A549 (cell line): ENCODE measurements around the gene UNKL. TPM values are rescaled to one million over a fixed set of nuclear protein-coding genes. Genes with fewer than 3 reads are reported as not detected.
A peak's percentile ranks its signal among the peaks of the same experiment; 100 is the strongest.

Experiments
- ATAC-seq, 2 experiments: fragments of 200-7000 bp in 1 of 2; fragments of >200 bp in 1 of 2; cut with Nextera tagmentation in 1 of 2; cut with Tn5 transposase in 1 of 2; 3 replicates each; pipeline versions ENCODE4 v1.8.0 to v1.9.1; 2018 to 2020; ENCODE audit warnings: mild to moderate bottlenecking in 1 of 2, moderate library complexity in 1 of 2
- CTCF ChIA-PET: fragments of 300-600 bp; sonication (Branson Sonifier 250); formaldehyde crosslinking; extraction: SDS; loops from one replicate; lab custom pipeline; 2021; ENCODE audit warnings: antibody characterized with exemption, inconsistent platforms; lab: Yijun Ruan, JAX
- POLR2A ChIA-PET: fragments of 350-600 bp; formaldehyde crosslinking; extraction: SDS; loops from one replicate; lab custom pipeline; 2021; ENCODE audit warnings: antibody characterized with exemption, inconsistent platforms; lab: Yijun Ruan, JAX
- DNase-seq, 2 experiments: peaks; one replicate each; pipeline versions ENCODE4 v3.0.0 to v3.0.0-alpha.2; 2011 to 2016; ENCODE audit warnings: low read depth in 1 of 2, low spot score in 1 of 2
- FAIRE-seq: peaks from 2 replicates; lab custom pipeline; 2011; peaks lifted over from hg19 to GRCh38; lab: Jason Lieb, UNC
- H3K27ac ChIP-seq, 2 experiments: fragments of >200 bp; sonication (Bioruptor Twin); formaldehyde crosslinking; 3 replicates each; pipeline ENCODE4 v1.5.1; 2016 to 2017
- H3K4me1 ChIP-seq: fragments of >200 bp; sonication (Bioruptor Twin); formaldehyde crosslinking; 3 replicates; pipeline ENCODE4 v1.6.1; 2016
- H3K4me2 ChIP-seq: fragments of >200 bp; sonication (Bioruptor Twin); formaldehyde crosslinking; 3 replicates; pipeline ENCODE4 v1.6.1; 2016
- H3K4me3 ChIP-seq: fragments of >200 bp; sonication (Bioruptor Twin); formaldehyde crosslinking; 3 replicates; pipeline ENCODE4 v1.5.1; 2016
- H3K9me3 ChIP-seq: fragments of >200 bp; sonication (Bioruptor Twin); formaldehyde crosslinking; 3 replicates; pipeline ENCODE4 v1.6.1; 2016
- ATOH8 ChIP-seq: fragments of 250-450 bp; sonication (Bioruptor Pico); IDR thresholded peaks from 2 replicates; pipeline ENCODE4 v1.5.0; 2020; ENCODE audit warnings: low read depth, mild to moderate bottlenecking, moderate library complexity
- BCL3 ChIP-seq: fragments of >200 bp; sonication (Bioruptor Twin); formaldehyde crosslinking; IDR thresholded peaks from 3 replicates; pipeline ENCODE4 v1.6.1; 2016
- BHLHE40 ChIP-seq: IDR thresholded peaks from 2 replicates; pipeline ENCODE4 v1.6.1; 2012; ENCODE audit warnings: low read depth, low read length, inconsistent platforms
- CHD4 ChIP-seq: fragments of 200-600 bp; sonication (generic); IDR thresholded peaks from 2 replicates; pipeline ENCODE4 v1.6.1; 2016; ENCODE audit warnings: antibody characterized with exemption, mild to moderate bottlenecking, borderline replicate concordance
- CTCF ChIP-seq: fragments of >200 bp; sonication (Bioruptor Twin); formaldehyde crosslinking; IDR thresholded peaks from 3 replicates; pipeline ENCODE4 v1.5.1; 2016
- E2F6 ChIP-seq: IDR thresholded peaks from 2 replicates; pipeline ENCODE4 v1.6.1; 2012; ENCODE audit warnings: low read depth, borderline replicate concordance
- EHF ChIP-seq: fragments of 250-450 bp; sonication (Bioruptor Pico); IDR thresholded peaks from 2 replicates; pipeline ENCODE4 v1.5.0; 2020; ENCODE audit warnings: mild to moderate bottlenecking
- ELK1 ChIP-seq: fragments of 150-350 bp; IDR thresholded peaks from 2 replicates; pipeline ENCODE4 v1.6.1; 2014; ENCODE audit warnings: low read depth, mild to moderate bottlenecking, low read length
- EP300 ChIP-seq, 2 experiments: fragments of >200 bp; sonication (Bioruptor Twin); formaldehyde crosslinking; IDR thresholded peaks; 2 replicates in 1 of 2; 3 replicates in 1 of 2; pipeline ENCODE4 v1.6.1; 2016 to 2017
- FOSL2 ChIP-seq, 2 experiments: fragments of 450-650 bp in 1 of 2; fragments of >200 bp in 1 of 2; sonication (Bioruptor Twin) in 1 of 2; formaldehyde crosslinking; IDR thresholded peaks; 2 replicates each; pipeline versions ENCODE4 v1.5.0 to v1.6.1; 2016 to 2020; ENCODE audit warnings: mild to moderate bottlenecking in 1 of 2, moderate library complexity in 1 of 2
- GATA3 ChIP-seq: IDR thresholded peaks from 2 replicates; pipeline ENCODE4 v1.6.1; 2012; ENCODE audit warnings: borderline replicate concordance
- HEYL ChIP-seq: fragments of 250-450 bp; sonication (Bioruptor Pico); IDR thresholded peaks from 2 replicates; pipeline ENCODE4 v1.8.0; 2021; ENCODE audit warnings: mild to moderate bottlenecking, moderate library complexity
- HMGXB4 ChIP-seq: fragments of 250-450 bp; sonication (Bioruptor Pico); IDR thresholded peaks from 2 replicates; pipeline ENCODE4 v1.5.0; 2021; ENCODE audit warnings: mild to moderate bottlenecking, moderate library complexity, borderline replicate concordance
- MYC ChIP-seq: IDR thresholded peaks from 2 replicates; pipeline ENCODE4 v1.6.1; 2012; ENCODE audit warnings: mild to moderate bottlenecking, inconsistent platforms, low read length, improper control_type of control experiment, borderline replicate concordance
- NFE2L2 ChIP-seq: fragments of 150-350 bp; conservative IDR thresholded peaks from 2 replicates; pipeline ENCODE4 v1.6.1; 2014; ENCODE audit warnings: low read length
- POLR2A ChIP-seq: IDR thresholded peaks from 2 replicates; pipeline ENCODE4 v1.6.1; 2012; ENCODE audit warnings: mild to moderate bottlenecking, low read length
- RAD21 ChIP-seq, 2 experiments: fragments of >200 bp in 1 of 2; sonication (Bioruptor Twin) in 1 of 2; formaldehyde crosslinking in 1 of 2; IDR thresholded peaks in 1 of 2; conservative IDR thresholded peaks in 1 of 2; 2 replicates in 1 of 2; 3 replicates in 1 of 2; pipeline ENCODE4 v1.6.1; 2012 to 2018; ENCODE audit warnings: inconsistent platforms in 1 of 2
- RARB ChIP-seq: fragments of 250-450 bp; sonication (Bioruptor Pico); IDR thresholded peaks from 2 replicates; pipeline ENCODE4 v1.8.0; 2021; ENCODE audit warnings: mild to moderate bottlenecking, moderate library complexity
- USF2 ChIP-seq: fragments of 450-650 bp; IDR thresholded peaks from 2 replicates; pipeline ENCODE4 v1.6.1; 2014; ENCODE audit warnings: antibody characterized with exemption
- ZFP36 ChIP-seq: fragments of 450-650 bp; IDR thresholded peaks from 2 replicates; pipeline ENCODE4 v1.6.1; 2014; ENCODE audit warnings: borderline replicate concordance; ENCODE audit not compliant: partially characterized antibody
- ZNF302 ChIP-seq: fragments of 250-450 bp; sonication (Bioruptor Pico); IDR thresholded peaks from 2 replicates; pipeline ENCODE4 v1.9.0; 2021; ENCODE audit warnings: inconsistent platforms, mild to moderate bottlenecking, moderate library complexity
- WGBS: methylation state at CpG from one replicate; pipeline ENCODE4 v1.1.6; 2017; ENCODE audit errors: missing lambda C conversion rate; 5-methylcytosine and 5-hydroxymethylcytosine counted together
- polyA plus RNA-seq, 4 experiments: library from polyadenylated mRNA; depleted of rRNA in 3 of 4; stranded (reverse); fragments of >200 nt; fragmentation: RNase III in 1 of 4; extraction: RNeasy Plus Mini Kit Qiagen cat#74134 plus additional on column Dnase treatment in 1 of 4; gene quantifications; 2 replicates in 3 of 4; 3 replicates in 1 of 4; pipeline ENCODE4 v1.2.3, GENCODE V29; 2011 to 2017

The UNKL gene
- polyA plus RNA-seq, 2 of the 4 experiments (the other 2 are of a cell fraction), result 20.7 to 37.6 TPM

- TF ChIP-seq USF2 (peak; percentile 97), EP300 (IDR thresholded peaks at IDR 0.05) (no peak), ZNF302 (no peak), ZFP36 (no peak), CHD4 (no peak), MYC (no peak)
- TF ChIP-seq, all 56 proteins: peak for 14
Measured at GRCh38 chr16:1351582-1352362, 62.7 kb downstream of the UNKL start, which contains the start of the genes GNPTG and TSR3 (continued).

GRCh38 chr16:1351215-1351581 is 63.3 kb downstream of the UNKL start:
- ATAC-seq (no peak; a peak in 1 of 6 replicates), DNase-seq (no peak), FAIRE-seq (no peak)
- Histone ChIP-seq H3K27ac (peak overlapping the region; percentile 92 to 96), H3K4me1 (peaks cover 13% of the 10 kb centered on the region), H3K4me2 (peak overlapping the region; percentile 99), H3K9me3 (no peaks in the 10 kb centered on the region), H3K4me3 (peak overlapping the region; percentile 94)
- ChIA-PET CTCF (interaction anchor here (0.7 to 1.3 kb wide), 4 partner anchors 13 to 23 kb away, joined by 3 to 4 read pairs (median 3); no protein-coding TSS in a partner anchor), POLR2A (no interaction called here)
- 5% methylated on average over 26 of the region's 35 CpGs for WGBS
- TF ChIP-seq GATA3, result no peak
- TF ChIP-seq CTCF, result no peak
- no peak for TF ChIP-seq ATOH8 (CRISPR knock-in tag)
- TF ChIP-seq HEYL (CRISPR knock-in tag), result no peak
- no peak for TF ChIP-seq RARB (CRISPR knock-in tag)
- no peak for TF ChIP-seq BCL3
- TF ChIP-seq HMGXB4 (CRISPR knock-in tag), result no peak
- TF ChIP-seq RAD21 (conservative IDR thresholded peaks at IDR 0.05 in 1 of 2, IDR thresholded peaks at IDR 0.05 in 1 of 2), result no peak
- no peak for TF ChIP-seq FOSL2 (IDR thresholded peaks at IDR 0.05)
- no peak for TF ChIP-seq FOSL2 (CRISPR knock-in tag; IDR thresholded peaks at IDR 0.05)
- TF ChIP-seq POLR2A, result no peak
- TF ChIP-seq E2F6, result no peak
- TF ChIP-seq BHLHE40, result no peak
- TF ChIP-seq NFE2L2, result no peak
- no peak for TF ChIP-seq ELK1
- no peak for TF ChIP-seq EHF (CRISPR knock-in tag)
